ENCODE results near the gene PRR11.

GRCh38 chr17:59151591-59151990 is 4.0 kb upstream of the PRR11 start:
- no peak for TF ChIP-seq CTCF (conservative IDR thresholded peaks at IDR 0.05; ENCODE audit: low read length)
- no peak for TF ChIP-seq EZH2phosphoT487 (IDR thresholded peaks at IDR 0.05; ENCODE audit: borderline replicate concordance, low read depth, low read length)

Measured in OCI-LY7 (cell line).